K562 (cell line): ENCODE measurements around the gene CORT. TPM values are rescaled to one million over a fixed set of nuclear protein-coding genes. Genes with fewer than 3 reads are reported as not detected.

Source experiments
- ATAC-seq: fragments of 200-7000 bp; cut with Tn5 transposase; 3 replicates; pipeline ENCODE4 v1.9.1; 2020; ENCODE audit warnings: moderate library complexity
- BruUV-seq: library from RNA; stranded (reverse); fragments of 400-500 nt; replicated peaks from 2 replicates; lab custom pipeline; 2021; lab: Mats Ljungman, UMichigan
- CTCF ChIA-PET: fragments of 300-600 bp; formaldehyde crosslinking; extraction: SDS; loops from one replicate; lab custom pipeline; 2021; ENCODE audit warnings: low intra/inter-chr PET ratio; lab: Yijun Ruan, JAX
- POLR2A ChIA-PET: fragments of 300-600, 350-650 bp; sonication (Branson Sonifier 250); formaldehyde crosslinking; extraction: SDS; loops from one replicate; lab custom pipeline; 2021; ENCODE audit warnings: antibody characterized with exemption, inconsistent platforms; lab: Yijun Ruan, JAX
- DNase-seq, 4 experiments: peaks; one replicate each; pipeline versions ENCODE4 v3.0.0 to v3.0.0-alpha.2; 2011 to 2018; ENCODE audit warnings: low spot score in 3 of 4, mixed read lengths in 3 of 4; ENCODE audit errors: extremely low read depth in 1 of 4
- FAIRE-seq: peaks from 2 replicates; lab custom pipeline; 2011; peaks lifted over from hg19 to GRCh38; lab: Jason Lieb, UNC
- H2AFZ ChIP-seq: 2 replicates; pipeline ENCODE4 v1.6.0; 2011; ENCODE audit warnings: low read depth, low read length, control low read depth, inconsistent platforms
- H3K27ac ChIP-seq: fragments of 200-600 bp; 3 replicates; pipeline ENCODE4 v1.8.0; 2011; ENCODE audit warnings: low read depth, mild to moderate bottlenecking, control low read depth, inconsistent platforms, low read length, moderate library complexity, mixed read lengths; ENCODE audit errors: extremely low read depth
- H3K27me3 ChIP-seq, 2 experiments: fragments of 300-600 bp in 1 of 2; 2 replicates in 1 of 2; 3 replicates in 1 of 2; pipeline versions ENCODE4 v1.6.0 to v1.8.0; 2011; ENCODE audit warnings: inconsistent platforms in 2 of 2, low read length in 2 of 2, mild to moderate bottlenecking in 1 of 2, mixed read lengths in 1 of 2, moderate library complexity in 1 of 2; ENCODE audit not compliant: control insufficient read depth in 2 of 2, insufficient read depth in 2 of 2
- H3K36me3 ChIP-seq: fragments of 300-600 bp; 3 replicates; pipeline ENCODE4 v1.8.0; 2011; ENCODE audit warnings: mild to moderate bottlenecking, low read length, inconsistent platforms; ENCODE audit not compliant: control insufficient read depth, insufficient read depth
- H3K4me1 ChIP-seq, 2 experiments: fragments of 200-600 bp in 1 of 2; replicated peaks in 1 of 2; 2 replicates in 1 of 2; 3 replicates in 1 of 2; pipeline versions ENCODE4 v1.5.1 to v1.8.0; 2011; ENCODE audit warnings: inconsistent platforms in 2 of 2, low read length in 2 of 2, mild to moderate bottlenecking in 1 of 2, mixed read lengths in 1 of 2, moderate library complexity in 1 of 2; ENCODE audit not compliant: control insufficient read depth in 2 of 2, insufficient read depth in 2 of 2
- H3K4me2 ChIP-seq: 2 replicates; pipeline ENCODE4 v1.6.1; 2011; ENCODE audit warnings: low read length, control low read depth, inconsistent platforms, mixed read lengths; ENCODE audit not compliant: insufficient read depth
- H3K4me3 ChIP-seq: fragments of 200-600 bp; sonication (generic), shearing (Covaris generic); 2 replicates; pipeline ENCODE4 v1.5.1; 2016; ENCODE audit warnings: control low read depth, inconsistent platforms
- H3K79me2 ChIP-seq: fragments of 200-600 bp; 3 replicates; pipeline ENCODE4 v1.8.0; 2011; ENCODE audit warnings: low read length, inconsistent platforms; ENCODE audit not compliant: control insufficient read depth, insufficient read depth
- H3K9ac ChIP-seq, 2 experiments: 2 replicates each; pipeline versions ENCODE4 v1.6.0 to v1.6.1; 2011; ENCODE audit warnings: low read depth in 2 of 2, low read length in 2 of 2, control low read depth in 1 of 2, inconsistent platforms in 1 of 2, mild to moderate bottlenecking in 1 of 2, mixed read lengths in 1 of 2; ENCODE audit not compliant: insufficient read depth in 1 of 2
- H3K9me1 ChIP-seq: one replicate; pipeline ENCODE4 v1.6.0; 2011; ENCODE audit warnings: inconsistent platforms, mild to moderate bottlenecking, low read length, moderate library complexity; ENCODE audit not compliant: control insufficient read depth, insufficient read depth
- H3K9me3 ChIP-seq: replicated peaks from 2 replicates; pipeline ENCODE4 v1.5.1; 2011; ENCODE audit warnings: low read depth, low read length, inconsistent platforms; ENCODE audit not compliant: control insufficient read depth, insufficient read depth
- H4K20me1 ChIP-seq: replicated peaks from 2 replicates; pipeline ENCODE4 v1.6.1; 2011; ENCODE audit warnings: low read length, inconsistent platforms, mixed read lengths; ENCODE audit not compliant: control insufficient read depth, insufficient read depth
- FOS ChIP-seq: IDR thresholded peaks from 3 replicates; pipeline ENCODE4 v1.6.1; 2011; ENCODE audit not compliant: insufficient read length; ENCODE audit errors: extremely low read depth
- HIVEP1 ChIP-seq: fragments of 250-450 bp; sonication (Bioruptor Pico); IDR thresholded peaks from 2 replicates; pipeline ENCODE4 v1.4.0; 2020; ENCODE audit warnings: mild to moderate bottlenecking
- L3MBTL2 ChIP-seq: fragments of 450-650 bp; IDR thresholded peaks from 2 replicates; pipeline ENCODE4 v1.6.1; 2016; ENCODE audit warnings: mild to moderate bottlenecking, moderate library complexity
- SMAD4 ChIP-seq: fragments of 250-450 bp; sonication (Bioruptor Pico); conservative IDR thresholded peaks from 2 replicates; pipeline ENCODE4 v1.8.0; 2021; ENCODE audit warnings: inconsistent platforms, mild to moderate bottlenecking, moderate library complexity
- TARDBP ChIP-seq: fragments of 450-650 bp; IDR thresholded peaks from 2 replicates; pipeline ENCODE4 v1.6.1; 2016
- ZBTB8A ChIP-seq: fragments of 450-650 bp; IDR thresholded peaks from 2 replicates; pipeline ENCODE4 v1.6.1; 2018; ENCODE audit warnings: mild to moderate bottlenecking, moderate library complexity; ENCODE audit not compliant: partially characterized antibody
- ZNF41 ChIP-seq: fragments of 250-450 bp; sonication (Bioruptor Pico); conservative IDR thresholded peaks from 2 replicates; pipeline ENCODE4 v1.4.0; 2020; ENCODE audit warnings: mild to moderate bottlenecking
- ZNF444 ChIP-seq: fragments of 250-450 bp; sonication (Bioruptor Pico); IDR thresholded peaks from 2 replicates; pipeline ENCODE4 v1.4.0; 2020; ENCODE audit warnings: mild to moderate bottlenecking, moderate library complexity
- WGBS: fragments of 100-300 bp; shearing (Covaris generic); methylation state at CpG from one replicate; pipeline ENCODE4 v1.1.6; 2016; ENCODE audit warnings: low coverage, mixed read lengths; ENCODE audit not compliant: insufficient coverage; ENCODE audit errors: missing lambda C conversion rate; 5-methylcytosine and 5-hydroxymethylcytosine counted together
- in situ Hi-C: fragments of 300-500 bp; cut with MboI; formaldehyde crosslinking; loops from 4 replicates; pipeline ENCODE4 v1.15.0; 2018; ENCODE audit warnings: inconsistent platforms, mixed read lengths
- intact Hi-C: fragments of 100-400 bp; cut with micrococcal nuclease; formaldehyde crosslinking; loops from 2 replicates; pipeline ENCODE4 v1.14.2; 2022
- polyA plus RNA-seq, 8 experiments: library from polyadenylated mRNA; depleted of rRNA in 4 of 8; stranded (reverse) in 5 of 8; unstranded in 3 of 8; fragments of >200 nt; fragmentation: Nextera tagmentation in 2 of 8; fragmentation: Illumina TruSeq in 1 of 8; extraction: Ambion mirVana in 2 of 8; extraction: Trizol in 1 of 8; gene quantifications; 2 replicates each; pipeline versions ENCODE4 v1.2.1 to v1.2.3, GENCODE V29; 2011 to 2014; ENCODE audit warnings: inconsistent platforms in 1 of 8, missing spikeins in 1 of 8
- total RNA-seq, 7 experiments: library from RNA; depleted of rRNA in 6 of 7; stranded (reverse); fragments of >200 nt in 6 of 7; fragmentation: Illumina TruSeq in 2 of 7; extraction: Trizol in 2 of 7; gene quantifications; 2 replicates each; pipeline versions ENCODE4 v1.2.1 to v1.2.3, GENCODE V29; 2011 to 2021; ENCODE audit warnings: low replicate concordance in 1 of 7
- TF ChIP-seq, protein P1 (sequence below): fragments of 250-450 bp; sonication (Bioruptor Pico); IDR thresholded peaks from 2 replicates; pipeline ENCODE4 v1.5.0; 2021; ENCODE audit warnings: mild to moderate bottlenecking, moderate library complexity

The CORT gene
- total and polyA plus RNA-seq, 9 of the 15 experiments (the other 6 are each of a cell fraction or from before 2014, with no cell fraction given): 0.08 to 0.54 (median 0.13) TPM; not detected in 5

DNA sequence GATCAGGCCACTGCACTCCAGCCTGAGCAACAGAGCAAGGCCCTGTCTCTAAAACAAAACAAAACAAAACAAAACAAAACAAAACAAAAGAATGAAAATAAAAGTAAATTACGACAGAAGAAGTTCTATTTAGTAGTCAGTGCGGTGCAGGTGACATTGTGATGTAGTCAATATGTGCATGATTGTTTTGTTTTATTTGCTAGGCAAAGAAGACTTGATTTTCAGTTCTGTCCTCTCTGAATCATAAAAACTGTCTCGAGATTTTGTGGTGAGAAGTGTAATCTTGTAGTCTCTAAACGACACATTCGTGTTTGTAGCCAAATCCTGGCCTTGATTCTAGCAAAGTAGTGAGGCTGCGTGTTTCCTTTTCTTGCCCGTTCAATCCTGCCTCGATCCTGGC is 48.4 kb downstream of the CORT start:
- CTCF ChIA-PET: no interaction called here
- Histone ChIP-seq H3K4me2 (no peak overlapping the region), H3K9me3 (no peaks in the 10 kb centered on the region), H3K4me1 (peaks cover 0 to 3% of the 10 kb centered on the region in 2 experiments; a peak in 2 of 5 replicates), H3K27ac (no peak overlapping the region), H3K4me3 (no peak overlapping the region), H3K79me2 (peaks cover 82% of the 10 kb centered on the region), H3K9me1 (no peaks in the 10 kb centered on the region), H4K20me1 (peaks cover 41% of the 10 kb centered on the region), H3K27me3 (no peaks in the 10 kb centered on the region), H3K9ac (no peak overlapping the region), H2AFZ (no peak overlapping the region), H3K36me3 (peaks cover 32% of the 10 kb centered on the region)
- POLR2A ChIA-PET: interaction anchor here (1.4 kb wide), 1 partner anchor 12 kb away, joined by 4 read pairs; no protein-coding TSS in a partner anchor
- FAIRE-seq (peak; percentile 61), ATAC-seq (no peak), DNase-seq (no peak)
- WGBS: 82% methylated on average over 8 of the region's 8 CpGs
- in situ Hi-C loops (loop anchor here (5.0 kb wide), 1 partner anchor 121 kb away; no protein-coding TSS in a partner anchor), intact Hi-C loops (no loop called here)
- TF ChIP-seq TARDBP (no peak), FOS (no peak), L3MBTL2 (no peak), ZNF41 (CRISPR knock-in tag) (no peak), ZBTB8A (no peak), HIVEP1 (no peak), ZNF444 (CRISPR knock-in tag) (no peak), SMAD4 (CRISPR knock-in tag) (no peak)
- TF ChIP-seq, protein P1, sequence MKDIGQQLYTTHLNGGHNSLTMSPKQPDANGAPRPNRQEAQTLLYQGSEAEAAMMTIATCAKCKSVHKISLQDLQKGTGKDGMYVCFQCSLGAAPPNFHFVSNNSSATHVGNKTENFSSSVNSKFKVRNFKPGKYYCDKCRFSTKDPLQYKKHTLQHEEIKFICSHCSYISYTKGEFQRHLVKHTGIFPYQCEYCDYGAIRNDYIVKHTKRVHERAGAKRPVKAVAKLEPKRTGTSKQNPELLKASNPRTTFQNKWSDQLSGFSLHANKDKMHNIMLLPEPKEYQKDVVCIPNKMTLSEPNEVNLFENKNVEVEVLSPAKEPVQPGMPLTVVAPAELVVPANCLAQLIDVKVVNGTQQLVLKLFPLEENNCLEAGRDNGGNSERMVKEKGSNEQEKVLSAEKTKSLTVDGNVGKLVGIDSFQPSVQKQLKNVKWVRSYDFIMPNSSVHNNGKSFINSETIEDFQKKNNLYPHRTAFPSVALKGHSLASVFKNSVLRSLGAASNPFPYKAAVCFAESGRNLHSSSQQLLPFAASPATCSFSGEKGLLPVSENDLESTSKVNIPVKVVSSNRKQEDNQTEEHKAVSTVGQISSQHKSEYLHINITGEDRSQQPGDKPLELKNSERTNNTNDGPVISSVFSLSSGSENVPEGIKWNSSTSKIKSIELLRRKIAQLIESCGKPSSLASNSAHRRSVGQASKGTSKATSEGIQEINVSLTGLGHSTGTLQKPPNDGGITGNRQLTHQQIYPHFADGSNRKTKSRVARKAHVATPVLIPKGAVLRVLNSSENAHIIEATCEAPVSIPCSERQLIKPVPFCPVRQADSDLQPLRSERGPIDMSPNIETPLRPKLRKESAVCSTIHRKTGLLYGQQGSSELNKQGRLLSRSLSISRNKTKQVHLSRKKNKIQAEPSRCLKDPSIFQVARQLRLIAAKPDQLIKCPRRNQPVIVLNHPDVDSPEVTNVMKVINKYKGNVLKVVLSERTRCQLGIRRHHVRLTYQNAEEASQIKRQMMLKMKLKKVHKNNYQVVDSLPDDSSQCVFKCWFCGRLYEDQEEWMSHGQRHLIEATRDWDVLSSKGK (CRISPR knock-in tag): no peak
- BruUV-seq: no TSS peak

Other genes with a start within 250 kb of the CORT start
- gene KIF1B, start 239.5 kb upstream of the CORT start, total RNA-seq (2014; rRNA removed): 8.9 and 12.3 TPM in 2 replicates
- 14.8 and 16.0 TPM in 2 replicates for gene KIF1B, start 239.5 kb upstream of the CORT start, total RNA-seq (2014; rRNA removed; fragmentation: Illumina TruSeq; extraction: Trizol)
- gene KIF1B, start 239.5 kb upstream of the CORT start, total RNA-seq (2015; rRNA removed; fragmentation: Illumina TruSeq; extraction: Trizol): 11.1 and 13.2 TPM in 2 replicates
- gene KIF1B, start 239.5 kb upstream of the CORT start, total RNA-seq (2021): 19.8 and 20.0 TPM in 2 replicates
- gene KIF1B, start 239.5 kb upstream of the CORT start, polyA plus RNA-seq (2011; rRNA removed): 11.9 and 14.8 TPM in 2 replicates
- gene KIF1B, start 239.5 kb upstream of the CORT start, polyA plus RNA-seq (2014; fragmentation: Illumina TruSeq; extraction: Trizol): 14.8 and 15.8 TPM in 2 replicates
- gene KIF1B, start 239.5 kb upstream of the CORT start, polyA plus RNA-seq (2014; fragmentation: Nextera tagmentation; extraction: Ambion mirVana): 1 to 10 TPM; 2.8 to 3.1 TPM
- gene KIF1B, start 239.5 kb upstream of the CORT start, polyA plus RNA-seq (2014; rRNA removed): 8.9 and 9.6 TPM in 2 replicates
- 239 and 254 TPM in 2 replicates for gene PGD, start 51.0 kb upstream of the CORT start, total RNA-seq (2014; rRNA removed)
- 152 and 177 TPM in 2 replicates for gene PGD, start 51.0 kb upstream of the CORT start, total RNA-seq (2014; rRNA removed; fragmentation: Illumina TruSeq; extraction: Trizol)
- 191 and 200 TPM in 2 replicates for gene PGD, start 51.0 kb upstream of the CORT start, total RNA-seq (2015; rRNA removed; fragmentation: Illumina TruSeq; extraction: Trizol)
- 339 and 353 TPM in 2 replicates for gene PGD, start 51.0 kb upstream of the CORT start, total RNA-seq (2021)
- gene PGD, start 51.0 kb upstream of the CORT start, polyA plus RNA-seq (2011; rRNA removed): 185 and 229 TPM in 2 replicates
- gene PGD, start 51.0 kb upstream of the CORT start, polyA plus RNA-seq (2014; fragmentation: Illumina TruSeq; extraction: Trizol): 402 and 513 TPM in 2 replicates
- 100 to 1,000 TPM; 292 to 542 TPM for gene PGD, start 51.0 kb upstream of the CORT start, polyA plus RNA-seq (2014; fragmentation: Nextera tagmentation; extraction: Ambion mirVana)
- 257 and 270 TPM in 2 replicates for gene PGD, start 51.0 kb upstream of the CORT start, polyA plus RNA-seq (2014; rRNA removed)
- 21.7 and 24.0 TPM in 2 replicates for gene CENPS, start 19.6 kb upstream of the CORT start, total RNA-seq (2014; rRNA removed)
- gene CENPS, start 19.6 kb upstream of the CORT start, total RNA-seq (2014; rRNA removed; fragmentation: Illumina TruSeq; extraction: Trizol): 31.8 and 33.4 TPM in 2 replicates
- 26.7 and 31.3 TPM in 2 replicates for gene CENPS, start 19.6 kb upstream of the CORT start, total RNA-seq (2015; rRNA removed; fragmentation: Illumina TruSeq; extraction: Trizol)
- gene CENPS, start 19.6 kb upstream of the CORT start, total RNA-seq (2021): 27.1 and 28.9 TPM in 2 replicates
- gene CENPS, start 19.6 kb upstream of the CORT start, polyA plus RNA-seq (2011; rRNA removed): 12.6 and 14.0 TPM in 2 replicates
- 26.0 and 26.3 TPM in 2 replicates for gene CENPS, start 19.6 kb upstream of the CORT start, polyA plus RNA-seq (2014; fragmentation: Illumina TruSeq; extraction: Trizol)
- 10 to 100 TPM; 10.2 to 16.4 TPM for gene CENPS, start 19.6 kb upstream of the CORT start, polyA plus RNA-seq (2014; fragmentation: Nextera tagmentation; extraction: Ambion mirVana)
- 20.5 and 36.0 TPM in 2 replicates for gene CENPS, start 19.6 kb upstream of the CORT start, polyA plus RNA-seq (2014; rRNA removed)
- 47.0 and 62.9 TPM in 2 replicates for gene DFFA, start 22.5 kb downstream of the CORT start, total RNA-seq (2014; rRNA removed)
- 66.5 and 67.3 TPM in 2 replicates for gene DFFA, start 22.5 kb downstream of the CORT start, total RNA-seq (2014; rRNA removed; fragmentation: Illumina TruSeq; extraction: Trizol)
- gene DFFA, start 22.5 kb downstream of the CORT start, total RNA-seq (2015; rRNA removed; fragmentation: Illumina TruSeq; extraction: Trizol): 64.2 and 65.3 TPM in 2 replicates
- 74.8 and 78.9 TPM in 2 replicates for gene DFFA, start 22.5 kb downstream of the CORT start, total RNA-seq (2021)
- 47.1 and 57.7 TPM in 2 replicates for gene DFFA, start 22.5 kb downstream of the CORT start, polyA plus RNA-seq (2011; rRNA removed)
- 53.3 and 54.9 TPM in 2 replicates for gene DFFA, start 22.5 kb downstream of the CORT start, polyA plus RNA-seq (2014; fragmentation: Illumina TruSeq; extraction: Trizol)
- gene DFFA, start 22.5 kb downstream of the CORT start, polyA plus RNA-seq (2014; fragmentation: Nextera tagmentation; extraction: Ambion mirVana): 10 to 100 TPM; 59.2 to 71.7 TPM
- 39.6 and 44.4 TPM in 2 replicates for gene DFFA, start 22.5 kb downstream of the CORT start, polyA plus RNA-seq (2014; rRNA removed)
- gene PEX14, start 24.9 kb downstream of the CORT start, total RNA-seq (2014; rRNA removed): 25.7 and 39.1 TPM in 2 replicates
- 11.6 and 12.8 TPM in 2 replicates for gene PEX14, start 24.9 kb downstream of the CORT start, total RNA-seq (2014; rRNA removed; fragmentation: Illumina TruSeq; extraction: Trizol)
- 20.2 and 22.7 TPM in 2 replicates for gene PEX14, start 24.9 kb downstream of the CORT start, total RNA-seq (2015; rRNA removed; fragmentation: Illumina TruSeq; extraction: Trizol)
- gene PEX14, start 24.9 kb downstream of the CORT start, total RNA-seq (2021): 45.7 and 47.5 TPM in 2 replicates
- gene PEX14, start 24.9 kb downstream of the CORT start, polyA plus RNA-seq (2011; rRNA removed): 8.0 and 19.6 TPM in 2 replicates
- 30.2 and 31.2 TPM in 2 replicates for gene PEX14, start 24.9 kb downstream of the CORT start, polyA plus RNA-seq (2014; fragmentation: Illumina TruSeq; extraction: Trizol)
- 1 to 10 TPM; 2.6 to 2.9 TPM for gene PEX14, start 24.9 kb downstream of the CORT start, polyA plus RNA-seq (2014; fragmentation: Nextera tagmentation; extraction: Ambion mirVana)
- 25.5 and 27.2 TPM in 2 replicates for gene PEX14, start 24.9 kb downstream of the CORT start, polyA plus RNA-seq (2014; rRNA removed)